Body of pancreas (tissue), 4 donors: ENCODE measurements around the gene KLF8. TPM values are rescaled to one million over a fixed set of nuclear protein-coding genes. Genes with fewer than 3 reads are reported as not detected.

Source experiments
- ATAC-seq: fragments of 150-250 bp; one replicate; pipeline ENCODE4 v1.9.1; 2016
- DNase-seq, 4 donors: peaks; one replicate each; pipeline ENCODE4 v3.0.0-alpha.2; 2019
- H3K27ac ChIP-seq, 4 donors: fragments of 200-600 bp; sonication (generic); 1 replicate in 3 of 4; 2 replicates in 1 of 4; pipeline versions ENCODE4 v1.5.1 to v1.6.1; 2016 to 2019; ENCODE audit warnings: mild to moderate bottlenecking in 1 of 4, mixed read lengths in 1 of 4, moderate library complexity in 1 of 4
- H3K27me3 ChIP-seq, 2 donors: fragments of 200-600 bp; sonication (generic); one replicate each; pipeline ENCODE4 v1.6.0; 2016; ENCODE audit warnings: mild to moderate bottlenecking in 1 of 2
- H3K36me3 ChIP-seq, 2 donors: fragments of 200-600 bp; sonication (generic); replicated peaks in 1 of 2; 2 replicates each; pipeline ENCODE4 v1.5.1; 2016; ENCODE audit warnings: low read depth in 2 of 2; ENCODE audit not compliant: insufficient read depth in 1 of 2
- H3K4me1 ChIP-seq: fragments of 200-600 bp; sonication (generic); one replicate; pipeline ENCODE4 v1.6.0; 2016
- H3K4me3 ChIP-seq, 2 donors: fragments of 200-600 bp; sonication (generic); 1 replicate in 1 of 2; 2 replicates in 1 of 2; pipeline ENCODE4 v1.5.1; 2016 to 2019
- H3K9me3 ChIP-seq, 3 donors: fragments of 200-600 bp; sonication (generic); 1 replicate in 2 of 3; 2 replicates in 1 of 3; pipeline ENCODE4 v1.5.1; 2016
- POLR2A ChIP-seq, 3 donors: fragments of 450-650 bp; IDR thresholded peaks; one replicate each; pipeline ENCODE4 v1.6.1; 2016; ENCODE audit warnings: antibody characterized with exemption in 3 of 3, mild to moderate bottlenecking in 2 of 3
- WGBS, 2 donors: methylation state at CpG; one replicate each; pipeline ENCODE4 v1.1.5; 2017; 5-methylcytosine and 5-hydroxymethylcytosine counted together
- intact Hi-C: fragments of 100-400 bp; cut with DNase I; formaldehyde crosslinking; loops from one replicate; pipeline ENCODE4 v1.15.1; 2023
- total RNA-seq, 2 donors: library from RNA; depleted of rRNA; stranded (reverse); fragments of >200 nt; gene quantifications; one replicate each; pipeline ENCODE4 v1.1.0, GENCODE V29; 2016
- TF ChIP-seq, protein P1 (sequence below), 7 experiments: fragments of 450-650 bp in 4 of 7; fragments of 200-600 bp in 3 of 7; sonication (generic) in 3 of 7; IDR thresholded peaks; one replicate each; pipeline ENCODE4 v1.5.1; 2016 to 2019; ENCODE audit warnings: antibody characterized with exemption in 7 of 7

Gene KLF8
- total RNA-seq, 2 donors from 2014 or later = 2.0 to 2.9 TPM

DNA sequence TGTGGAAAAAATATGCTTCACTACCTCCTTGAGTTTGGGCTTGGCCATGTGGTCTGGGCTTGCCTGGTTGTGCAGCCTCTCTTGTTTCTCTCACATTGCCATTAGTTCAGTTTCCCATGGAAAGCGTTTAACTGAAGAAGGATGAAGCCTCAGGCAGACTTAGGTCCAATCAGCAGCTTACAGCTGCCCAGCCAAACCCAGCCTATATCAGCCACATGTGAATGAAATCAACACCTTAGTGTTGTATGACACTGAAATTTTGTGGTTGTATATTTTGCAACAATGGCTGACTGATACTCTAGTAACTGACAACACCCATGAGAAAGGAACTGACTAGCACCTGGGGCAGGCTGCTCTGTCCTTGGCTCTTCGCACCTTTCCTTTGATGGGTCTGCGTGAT lies 81.2 kb downstream of the KLF8 start:
- Histone ChIP-seq H3K27ac (no peak overlapping the region), H3K4me3 (no peak overlapping the region), H3K9me3 (no peaks in the 10 kb centered on the region), H3K4me1 (no peaks in the 10 kb centered on the region), H3K36me3 (no peaks in the 10 kb centered on the region), H3K27me3 (no peaks in the 10 kb centered on the region)
- ATAC-seq (no peak), DNase-seq (no peak)
- 67 to 88% methylated on average over 3 of the region's 3 CpGs for WGBS, 2 donors
- TF ChIP-seq, protein P1, sequence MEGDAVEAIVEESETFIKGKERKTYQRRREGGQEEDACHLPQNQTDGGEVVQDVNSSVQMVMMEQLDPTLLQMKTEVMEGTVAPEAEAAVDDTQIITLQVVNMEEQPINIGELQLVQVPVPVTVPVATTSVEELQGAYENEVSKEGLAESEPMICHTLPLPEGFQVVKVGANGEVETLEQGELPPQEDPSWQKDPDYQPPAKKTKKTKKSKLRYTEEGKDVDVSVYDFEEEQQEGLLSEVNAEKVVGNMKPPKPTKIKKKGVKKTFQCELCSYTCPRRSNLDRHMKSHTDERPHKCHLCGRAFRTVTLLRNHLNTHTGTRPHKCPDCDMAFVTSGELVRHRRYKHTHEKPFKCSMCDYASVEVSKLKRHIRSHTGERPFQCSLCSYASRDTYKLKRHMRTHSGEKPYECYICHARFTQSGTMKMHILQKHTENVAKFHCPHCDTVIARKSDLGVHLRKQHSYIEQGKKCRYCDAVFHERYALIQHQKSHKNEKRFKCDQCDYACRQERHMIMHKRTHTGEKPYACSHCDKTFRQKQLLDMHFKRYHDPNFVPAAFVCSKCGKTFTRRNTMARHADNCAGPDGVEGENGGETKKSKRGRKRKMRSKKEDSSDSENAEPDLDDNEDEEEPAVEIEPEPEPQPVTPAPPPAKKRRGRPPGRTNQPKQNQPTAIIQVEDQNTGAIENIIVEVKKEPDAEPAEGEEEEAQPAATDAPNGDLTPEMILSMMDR (IDR thresholded peaks at IDR 0.05) = no peak
- no peak for TF ChIP-seq POLR2A (IDR thresholded peaks at IDR 0.05)
- intact Hi-C loops = no loop called here

GRCh38 chrX:56314334-56314733 lies 82.2 kb downstream of the KLF8 start:
- no peak for TF ChIP-seq POLR2A (IDR thresholded peaks at IDR 0.05)
- TF ChIP-seq, protein P1 (IDR thresholded peaks at IDR 0.05) = no peak
- Histone ChIP-seq H3K4me3 (no peak overlapping the region), H3K9me3 (no peaks in the 10 kb centered on the region), H3K27me3 (no peaks in the 10 kb centered on the region), H3K4me1 (no peaks in the 10 kb centered on the region), H3K36me3 (no peaks in the 10 kb centered on the region), H3K27ac (no peak overlapping the region)
- ATAC-seq (no peak), DNase-seq (no peak)
- WGBS, 2 donors = 48 to 67% methylated on average over 3 of the region's 3 CpGs
- intact Hi-C loops = no loop called here

GRCh38 chrX:56318076-56318475 lies 85.9 kb downstream of the KLF8 start:
- no peak overlapping the region for H3K27ac ChIP-seq

GRCh38 chrX:56319165-56319564 lies 87.0 kb downstream of the KLF8 start:
- no peaks in the 10 kb centered on the region for H3K4me1 ChIP-seq
- H3K27ac ChIP-seq = no peak overlapping the region
- intact Hi-C loops = no loop called here
- DNase-seq = no peak
- no peaks in the 10 kb centered on the region for H3K36me3 ChIP-seq
- no peak for ATAC-seq
- H3K27me3 ChIP-seq = no peaks in the 10 kb centered on the region
- H3K4me3 ChIP-seq = no peak overlapping the region
- no peaks in the 10 kb centered on the region for H3K9me3 ChIP-seq
- TF ChIP-seq POLR2A (IDR thresholded peaks at IDR 0.05) = no peak
- TF ChIP-seq, protein P1 (IDR thresholded peaks at IDR 0.05) = no peak

More at GRCh38 chrX:56318076-56318475, 85.9 kb downstream of the KLF8 start:
- Histone ChIP-seq H3K9me3 (no peaks in the 10 kb centered on the region), H3K36me3 (no peaks in the 10 kb centered on the region), H3K4me3 (no peak overlapping the region), H3K27me3 (no peaks in the 10 kb centered on the region), H3K4me1 (no peaks in the 10 kb centered on the region)
- WGBS, 2 donors = 63% methylated on average over 2 of the region's 2 CpGs; no CpG with 5 or more reads in 1 of the 2 donors
- TF ChIP-seq POLR2A (IDR thresholded peaks at IDR 0.05) = no peak
- TF ChIP-seq, protein P1 (IDR thresholded peaks at IDR 0.05) = no peak
- ATAC-seq (no peak), DNase-seq (no peak)
- intact Hi-C loops = no loop called here
